Cardiac septum (tissue), 1 donor: ENCODE measurements around the gene APOH. TPM values are rescaled to one million over a fixed set of nuclear protein-coding genes. Genes with fewer than 3 reads are reported as not detected.

Experiments
- DNase-seq: peaks from one replicate; pipeline ENCODE4 v3.0.0-alpha.2; 2020; ENCODE audit warnings: low spot score
- intact Hi-C: fragments of 100-400 bp; cut with DNase I; formaldehyde crosslinking; loops from one replicate; pipeline ENCODE4 v1.14.0; 2022
- total RNA-seq: library from RNA; stranded (reverse); fragmentation: NEBNext Ultra II Directional; extraction: Animal tissue kit (Norgen Biotek cat#: 25700); gene quantifications from one replicate; pipeline ENCODE4 v1.2.1, GENCODE V29; 2021
- donor health status: DM: no; HTN: no; CAD: no.

APOH gene
- total RNA-seq, 1 donor from 2014 or later: not detected

DNA sequence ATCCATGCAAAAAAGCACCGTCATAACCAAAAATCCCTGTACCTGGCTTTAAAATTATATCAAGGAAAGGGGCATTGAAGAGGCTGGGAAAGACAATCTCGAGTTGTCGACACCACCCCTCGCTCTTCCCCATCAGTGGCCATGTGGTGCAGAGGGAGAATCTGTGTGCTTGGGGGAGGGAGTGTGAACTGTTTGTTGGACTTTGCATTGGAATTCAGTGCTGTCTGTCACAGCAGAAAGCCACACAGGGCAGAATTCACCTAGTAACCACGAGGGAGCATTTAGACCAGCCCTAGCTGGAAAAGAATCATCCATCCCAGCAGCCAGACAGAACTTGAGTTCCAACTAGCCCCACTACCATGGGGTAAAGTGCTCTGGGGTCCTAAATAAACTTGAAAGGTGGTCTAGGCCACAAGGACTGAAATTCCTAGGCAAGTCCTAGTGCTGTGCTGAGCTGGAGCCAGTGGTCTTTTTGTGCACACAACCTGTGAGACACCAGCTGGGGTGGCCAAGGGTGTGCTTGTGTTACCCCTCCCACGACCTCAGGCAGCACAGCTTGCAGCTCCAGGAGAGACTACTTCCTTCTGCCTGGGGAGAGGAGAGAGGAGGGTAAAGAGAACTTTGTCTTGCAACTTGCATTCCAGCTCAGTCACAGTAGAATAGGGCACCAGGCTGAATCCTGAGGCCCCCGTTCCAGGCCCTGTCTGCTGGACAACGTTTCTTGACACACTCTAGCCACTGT lies 25.8 kb downstream of the APOH start:
- no peak for DNase-seq
- intact Hi-C loops: loop anchor here (5.0 kb wide), 2 partner anchors 424 to 469 kb away; no protein-coding TSS in a partner anchor

DNA sequence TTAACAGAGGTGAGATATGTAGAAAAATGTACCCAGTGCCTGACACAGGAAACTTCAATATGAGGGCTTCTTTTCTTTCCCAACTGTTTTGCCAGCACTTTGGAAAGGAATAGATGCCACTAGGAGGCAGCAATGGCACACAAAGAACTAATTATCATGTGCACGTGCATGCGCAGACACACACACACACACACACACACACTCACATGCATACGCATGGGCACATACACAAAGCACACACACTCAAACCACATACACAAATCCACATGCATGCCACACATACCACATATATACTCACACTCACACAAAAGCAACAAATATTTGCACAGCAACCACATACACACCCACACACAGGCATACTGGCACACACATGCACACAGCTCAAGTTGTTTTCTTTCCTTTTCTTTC lies 28.5 kb downstream of the APOH start:
- intact Hi-C loops: loop anchor here (5.0 kb wide), 2 partner anchors 427 to 472 kb away; no protein-coding TSS in a partner anchor
- DNase-seq: no peak

- DNase-seq: no peak
- intact Hi-C loops: no loop called here
Observed at GRCh38 chr17:66198242-66198641, 31.0 kb downstream of the APOH start.

DNA sequence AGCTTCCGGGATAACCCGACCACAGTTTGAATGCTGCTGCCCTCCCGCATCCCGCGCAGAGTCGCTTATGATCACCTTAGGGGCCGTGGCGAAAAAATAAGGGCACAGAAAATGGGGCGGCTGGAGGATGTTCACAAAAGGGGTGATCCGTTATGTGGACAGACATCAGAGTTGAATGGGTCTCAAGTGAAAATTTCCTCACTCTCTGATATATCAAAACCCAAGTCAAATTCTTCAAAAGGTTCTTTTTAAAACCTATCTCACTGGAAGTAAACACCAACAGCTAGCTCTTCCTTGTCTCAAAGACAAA lies 36.9 kb downstream of the APOH start:
- intact Hi-C loops: no loop called here
- DNase-seq: no peak

- DNase-seq: peak; percentile 84
- intact Hi-C loops: no loop called here
Observed at GRCh38 chr17:66191593-66192377, 37.4 kb downstream of the APOH start, which contains the start of gene CEP112. Gene CEP112 (minus strand): TSS chr17:66192133.

- no peak for DNase-seq
- intact Hi-C loops: no loop called here
Observed at GRCh38 chr17:66190738-66191592, 38.2 kb downstream of the APOH start.

GRCh38 chr17:66187718-66188117 lies 41.5 kb downstream of the APOH start:
- intact Hi-C loops: no loop called here
- DNase-seq: no peak

GRCh38 chr17:66185862-66186261 lies 43.4 kb downstream of the APOH start:
- intact Hi-C loops: no loop called here
- DNase-seq: no peak

DNA sequence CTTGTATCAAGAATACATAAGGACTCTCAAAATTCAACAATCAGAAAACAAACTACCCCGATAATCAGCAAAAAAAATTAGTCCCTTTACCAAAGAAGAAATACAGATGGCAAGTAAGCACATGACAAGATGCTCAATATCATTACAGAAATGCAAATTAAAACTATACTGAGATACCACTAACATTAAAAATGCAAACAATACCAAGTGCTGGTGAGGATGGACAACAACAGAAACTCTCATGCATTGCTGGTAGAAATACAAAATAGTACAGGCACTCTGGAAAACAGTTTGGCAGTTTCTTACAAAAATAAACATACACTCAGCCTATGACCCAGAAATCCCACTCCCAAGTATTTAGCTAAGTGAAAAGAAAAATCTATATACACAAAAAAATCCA lies 44.8 kb downstream of the APOH start:
- DNase-seq: no peak
- intact Hi-C loops: no loop called here

- intact Hi-C loops: no loop called here
Observed at GRCh38 chr17:66183529-66183928, 45.7 kb downstream of the APOH start.

GRCh38 chr17:66178642-66179041 lies 50.6 kb downstream of the APOH start:
- intact Hi-C loops: loop anchor here (10.0 kb wide), 1 partner anchor 624 kb away; no protein-coding TSS in a partner anchor
- no peak for DNase-seq

More at GRCh38 chr17:66183529-66183928, 45.7 kb downstream of the APOH start:
- DNase-seq: no peak

DNA sequence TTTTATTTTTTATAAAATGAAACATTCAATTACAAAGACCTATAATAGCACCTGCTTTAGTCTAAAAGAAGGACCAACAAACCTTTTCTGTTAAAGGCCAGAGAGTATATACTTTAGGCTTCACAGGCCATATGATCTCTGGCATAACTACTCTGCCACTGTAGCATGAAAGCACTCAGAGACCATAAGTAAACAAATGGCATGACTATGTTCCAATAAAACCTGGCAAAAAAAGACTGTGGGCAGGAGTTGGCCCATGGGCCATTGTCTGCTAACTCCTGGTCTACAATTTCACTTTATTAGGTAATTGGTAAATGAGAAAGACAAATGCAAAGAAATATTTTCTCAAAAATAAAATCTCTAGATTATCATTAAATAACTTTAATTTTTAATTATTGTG lies 52.2 kb downstream of the APOH start:
- DNase-seq: no peak
- intact Hi-C loops: loop anchor here (10.0 kb wide), 1 partner anchor 622 kb away; no protein-coding TSS in a partner anchor

DNA sequence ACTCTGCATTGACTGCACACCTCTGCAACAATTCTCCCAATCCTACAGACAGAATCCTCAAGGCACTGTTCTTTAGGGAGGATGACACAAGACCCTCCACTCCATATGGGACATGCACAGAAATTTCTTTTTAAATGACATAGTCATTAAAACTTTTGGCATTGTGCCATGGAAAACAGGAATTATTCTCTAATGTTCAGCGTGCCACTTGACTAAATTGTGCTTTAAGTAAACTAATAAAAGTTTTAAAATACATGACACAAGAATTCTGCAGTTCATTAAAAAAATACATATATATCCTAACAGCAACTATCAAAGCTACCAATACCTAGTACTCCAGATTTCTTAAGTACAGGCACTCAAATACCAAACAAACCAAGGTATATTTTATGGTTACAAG lies 53.3 kb downstream of the APOH start:
- intact Hi-C loops: loop anchor here (10.0 kb wide), 1 partner anchor 621 kb away; no protein-coding TSS in a partner anchor
- no peak for DNase-seq

DNA sequence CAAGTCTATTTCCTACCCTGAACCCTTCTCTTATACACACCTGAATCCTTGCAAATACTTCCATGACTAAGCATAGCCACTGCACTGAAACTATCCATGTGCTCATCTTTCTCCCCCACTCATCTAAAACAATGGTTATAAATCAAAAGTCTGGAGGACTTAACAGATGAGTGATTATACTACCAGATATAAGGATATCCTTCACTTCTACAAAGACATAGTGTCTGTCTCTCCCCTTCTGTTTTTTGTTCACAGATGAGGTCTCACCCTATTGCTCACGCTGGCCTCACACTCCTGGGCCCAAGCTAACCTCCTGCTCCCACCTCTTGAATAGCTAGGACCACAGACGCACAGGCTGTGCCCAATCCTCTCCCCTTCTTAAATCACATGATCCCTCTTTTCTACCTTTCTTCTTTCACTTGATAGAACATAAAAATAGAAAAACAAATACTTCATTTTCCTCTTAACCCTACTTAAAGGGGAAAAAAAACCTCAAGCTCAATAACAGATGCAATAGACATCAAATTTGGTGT lies 56.5 kb downstream of the APOH start:
- no peak for DNase-seq
- intact Hi-C loops: loop anchor here (10.0 kb wide), 1 partner anchor 618 kb away; no protein-coding TSS in a partner anchor

DNA sequence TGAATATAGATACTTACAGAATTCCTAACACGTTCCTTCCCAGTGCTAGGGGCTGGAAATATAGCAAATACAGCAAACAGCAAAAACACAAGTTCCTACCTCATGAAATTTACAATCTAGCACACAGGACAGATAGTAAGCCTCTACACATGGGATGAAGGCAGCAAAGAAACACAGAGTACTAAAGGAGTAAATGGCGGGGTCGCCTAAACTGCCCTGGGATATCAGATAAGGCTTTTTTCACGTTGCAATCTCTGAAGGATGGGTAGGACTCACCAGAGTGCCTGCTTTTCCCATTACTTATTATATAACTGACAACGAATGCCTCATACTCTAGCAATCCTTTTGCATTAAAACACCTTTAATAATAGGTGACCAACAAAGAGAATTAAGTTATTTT lies 57.1 kb downstream of the APOH start:
- no peak for DNase-seq
- intact Hi-C loops: loop anchor here (10.0 kb wide), 1 partner anchor 617 kb away; no protein-coding TSS in a partner anchor

- no peak for DNase-seq
- intact Hi-C loops: loop anchor here (10.0 kb wide), 1 partner anchor 617 kb away; no protein-coding TSS in a partner anchor
Observed at GRCh38 chr17:66171692-66172091, 57.5 kb downstream of the APOH start.

- intact Hi-C loops: loop anchor here (10.0 kb wide), 1 partner anchor 616 kb away; no protein-coding TSS in a partner anchor
- no peak for DNase-seq
Observed at GRCh38 chr17:66171172-66171571, 58.0 kb downstream of the APOH start.

GRCh38 chr17:66169839-66170238 lies 59.4 kb downstream of the APOH start:
- DNase-seq: no peak
- intact Hi-C loops: loop anchor here (5.0 to 10.0 kb wide), 4 partner anchors 615 to 938 kb away; no protein-coding TSS in a partner anchor

GRCh38 chr17:66167189-66167815 lies 61.9 kb downstream of the APOH start:
- intact Hi-C loops: loop anchor here (5.0 to 10.0 kb wide), 3 partner anchors 713 to 935 kb away; no protein-coding TSS in a partner anchor
- DNase-seq: no peak
